Endometrial microvascular endothelial cells (primary cell): ENCODE measurements around the gene ZMYND10. TPM values are rescaled to one million over a fixed set of nuclear protein-coding genes. Genes with fewer than 3 reads are reported as not detected.

Source experiments
- in situ Hi-C: cut with HindIII; loops from 2 replicates; pipeline ENCODE4 v1.10.0; 2017; ENCODE audit warnings: low sequenced_read_pairs, low pct_unique_long_range_greater_than_20kb; ENCODE audit errors: inconsistent ontology term
- total RNA-seq: library from RNA; depleted of rRNA; stranded (reverse); fragments of >200 nt; gene quantifications from one replicate; pipeline ENCODE4 v1.2.3, GENCODE V29; 2015; ENCODE audit errors: inconsistent ontology term

ZMYND10 gene
- total RNA-seq, 1 donor from 2014 or later: not detected

- in situ Hi-C loops: loop anchor here (10.0 kb wide), 1 partner anchor 90 kb away; no protein-coding TSS in a partner anchor
Observed at GRCh38 chr3:50334339-50335075, 11.0 kb downstream of the ZMYND10 start.

GRCh38 chr3:50333744-50334328, 11.7 kb downstream of the ZMYND10 start:
- in situ Hi-C loops: loop anchor here (10.0 kb wide), 1 partner anchor 89 kb away; no protein-coding TSS in a partner anchor

GRCh38 chr3:50331364-50331907, 14.1 kb downstream of the ZMYND10 start:
- in situ Hi-C loops: loop anchor here (10.0 kb wide), 1 partner anchor 87 kb away; no protein-coding TSS in a partner anchor

- in situ Hi-C loops: loop anchor here (10.0 kb wide), 1 partner anchor 86 kb away; no protein-coding TSS in a partner anchor
Observed at GRCh38 chr3:50330330-50330729, 15.2 kb downstream of the ZMYND10 start.

GRCh38 chr3:50327943-50328691, 17.4 kb downstream of the ZMYND10 start, which contains the start of gene TUSC2:
Gene TUSC2 (minus strand): TSS chr3:50328223. CDS start chr3:50328099, 124 bp downstream.
- in situ Hi-C loops: no loop called here

- in situ Hi-C loops: no loop called here
Observed at GRCh38 chr3:50327129-50327528, 18.4 kb downstream of the ZMYND10 start.

GRCh38 chr3:50326182-50326541, 19.4 kb downstream of the ZMYND10 start:
- in situ Hi-C loops: no loop called here

GRCh38 chr3:50325497-50326181, 19.9 kb downstream of the ZMYND10 start:
- in situ Hi-C loops: no loop called here

GRCh38 chr3:50325113-50325480, 20.4 kb downstream of the ZMYND10 start:
- in situ Hi-C loops: no loop called here

- in situ Hi-C loops: no loop called here
Observed at GRCh38 chr3:50324351-50325112, 21.0 kb downstream of the ZMYND10 start.

- in situ Hi-C loops: no loop called here
Observed at GRCh38 chr3:50323614-50324199, 21.8 kb downstream of the ZMYND10 start.

GRCh38 chr3:50323092-50323600, 22.4 kb downstream of the ZMYND10 start:
- in situ Hi-C loops: no loop called here

- in situ Hi-C loops: no loop called here
Observed at GRCh38 chr3:50322386-50323091, 23.0 kb downstream of the ZMYND10 start, which contains the start of gene HYAL2. Gene HYAL2 (minus strand): TSS chr3:50322745. CDS start chr3:50320489, 2,256 bp downstream.

- in situ Hi-C loops: no loop called here
Observed at GRCh38 chr3:50322115-50322385, 23.5 kb downstream of the ZMYND10 start.

GRCh38 chr3:50321336-50322114, 24.0 kb downstream of the ZMYND10 start:
- in situ Hi-C loops: no loop called here

- in situ Hi-C loops: no loop called here
Observed at GRCh38 chr3:50320853-50321335, 24.6 kb downstream of the ZMYND10 start.
